Measurements from ENCODE around the gene FAM149B1. TPM values are rescaled to one million over a fixed set of nuclear protein-coding genes. Genes with fewer than 3 reads are reported as not detected.

FAM149B1 gene
- total RNA-seq, 1 experiment from 2014 or later = 10.9 TPM

- Histone ChIP-seq H3K4me3 (ENCODE audit: low read depth, low read length, poor library complexity, severe bottlenecking) (no peak overlapping the region), H3K27me3 (replicated peaks; ENCODE audit: insufficient read depth, low read depth, low read length, poor library complexity) (no peaks in the 10 kb centered on the region), H3K9me3 (ENCODE audit: low read depth, low read length, poor library complexity, severe bottlenecking) (peaks cover 6% of the 10 kb centered on the region), H3K27ac (ENCODE audit: low read depth, low read length, poor library complexity, severe bottlenecking) (no peak overlapping the region), H3K4me1 (ENCODE audit: insufficient read depth, low read length, poor library complexity, severe bottlenecking) (no peaks in the 10 kb centered on the region), H3K36me3 (ENCODE audit: insufficient read depth, low read length, poor library complexity, severe bottlenecking) (peaks cover 28% of the 10 kb centered on the region)
- ChIA-PET CTCF (no interaction called here), POLR2A (ENCODE audit: low non-redundant PET) (no interaction called here)
- intact Hi-C loops (cut with micrococcal nuclease; ENCODE audit: unreplicated experiment) = no loop called here
- BruUV-seq (replicated peaks) = no TSS peak
- DNase-seq (ENCODE audit: low spot score) = no peak
- TF ChIP-seq CTCF (conservative IDR thresholded peaks at IDR 0.05; ENCODE audit: low read depth, low read length) (no peak), EZH2 (IDR thresholded peaks at IDR 0.05; ENCODE audit: borderline replicate concordance, low read depth, low read length, poor library complexity, severe bottlenecking) (no peak)
These were observed 4.8 kb upstream of the FAM149B1 start for GRCh38 chr10:73163096-73163495.

- intact Hi-C loops (cut with micrococcal nuclease; ENCODE audit: unreplicated experiment) = no loop called here
- TSS peak; percentile 59 for BruUV-seq (replicated peaks)
- peaks cover 16% of the 10 kb centered on the region for H3K36me3 ChIP-seq (ENCODE audit: insufficient read depth, low read length, poor library complexity, severe bottlenecking)
- POLR2A ChIA-PET (ENCODE audit: low non-redundant PET) = no interaction called here
- no peaks in the 10 kb centered on the region for H3K4me1 ChIP-seq (ENCODE audit: insufficient read depth, low read length, poor library complexity, severe bottlenecking)
- H3K27ac ChIP-seq (ENCODE audit: low read depth, low read length, poor library complexity, severe bottlenecking) = peak overlapping the region; percentile 95
- TF ChIP-seq CTCF (conservative IDR thresholded peaks at IDR 0.05; ENCODE audit: low read depth, low read length) (no peak), EZH2 (IDR thresholded peaks at IDR 0.05; ENCODE audit: borderline replicate concordance, low read depth, low read length, poor library complexity, severe bottlenecking) (no peak)
- H3K9me3 ChIP-seq (ENCODE audit: low read depth, low read length, poor library complexity, severe bottlenecking) = peaks cover 6% of the 10 kb centered on the region
- CTCF ChIA-PET = no interaction called here
- no peaks in the 10 kb centered on the region for H3K27me3 ChIP-seq (replicated peaks; ENCODE audit: insufficient read depth, low read depth, low read length, poor library complexity)
- peak overlapping the region; percentile 89 for H3K4me3 ChIP-seq (ENCODE audit: low read depth, low read length, poor library complexity, severe bottlenecking)
- no peak for DNase-seq (ENCODE audit: low spot score)
These were observed 947 bp upstream of the FAM149B1 start for GRCh38 chr10:73166972-73167371.

DNA sequence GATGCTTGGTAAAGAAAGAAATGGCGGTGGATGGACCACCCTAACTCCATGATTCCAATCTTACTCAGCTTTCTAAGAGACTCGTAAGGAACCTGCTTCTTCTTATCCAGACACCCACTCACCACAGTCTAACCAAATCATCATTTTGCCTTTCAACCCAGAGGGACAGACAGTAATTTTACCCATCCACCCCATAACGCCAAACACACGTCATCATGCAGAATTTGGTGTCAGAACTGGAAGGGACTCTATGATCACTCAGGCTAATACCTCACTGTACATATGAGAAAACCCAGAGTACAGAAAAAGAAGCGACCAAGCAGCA is 499 bp upstream of the FAM149B1 start:
- intact Hi-C loops (cut with micrococcal nuclease; ENCODE audit: unreplicated experiment) = no loop called here
- DNase-seq (ENCODE audit: low spot score) = no peak
- no peaks in the 10 kb centered on the region for H3K4me1 ChIP-seq (ENCODE audit: insufficient read depth, low read length, poor library complexity, severe bottlenecking)
- peaks cover 6% of the 10 kb centered on the region for H3K9me3 ChIP-seq (ENCODE audit: low read depth, low read length, poor library complexity, severe bottlenecking)
- no peaks in the 10 kb centered on the region for H3K27me3 ChIP-seq (replicated peaks; ENCODE audit: insufficient read depth, low read depth, low read length, poor library complexity)
- TF ChIP-seq EZH2 (IDR thresholded peaks at IDR 0.05; ENCODE audit: borderline replicate concordance, low read depth, low read length, poor library complexity, severe bottlenecking) (no peak), CTCF (conservative IDR thresholded peaks at IDR 0.05; ENCODE audit: low read depth, low read length) (no peak)
- H3K27ac ChIP-seq (ENCODE audit: low read depth, low read length, poor library complexity, severe bottlenecking) = peak overlapping the region; percentile 95
- ChIA-PET CTCF (no interaction called here), POLR2A (ENCODE audit: low non-redundant PET) (no interaction called here)
- H3K36me3 ChIP-seq (ENCODE audit: insufficient read depth, low read length, poor library complexity, severe bottlenecking) = peaks cover 12% of the 10 kb centered on the region
- H3K4me3 ChIP-seq (ENCODE audit: low read depth, low read length, poor library complexity, severe bottlenecking) = peak overlapping the region; percentile 89
- no TSS peak for BruUV-seq (replicated peaks)
